ENCODE results near the gene MYRIP. TPM values are rescaled to one million over a fixed set of nuclear protein-coding genes. Genes with fewer than 3 reads are reported as not detected.

Gene MYRIP
- total and polyA plus RNA-seq, 10 donors: 1.5 to 35.2 (median 16.2) TPM

DNA sequence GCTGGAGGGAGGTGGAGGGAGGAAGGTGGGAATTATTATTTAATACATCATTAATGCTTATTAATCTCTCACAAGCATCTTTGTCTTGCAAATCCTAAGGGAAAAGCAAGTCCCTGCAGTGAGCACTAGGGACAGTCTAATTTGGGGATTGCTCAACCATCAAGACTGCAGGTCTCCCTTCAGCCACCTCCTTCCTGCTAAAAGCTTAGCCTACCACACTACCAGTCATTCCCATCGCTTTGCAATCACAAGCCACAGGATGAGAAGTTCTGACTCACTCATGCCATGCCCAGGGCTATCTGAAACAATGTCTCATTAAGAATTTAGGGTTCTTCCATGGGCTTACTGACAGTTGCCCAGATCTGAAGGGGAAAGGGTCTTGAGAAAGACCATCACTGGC, 449.1 kb downstream of the MYRIP start:
- WGBS, 5 donors: 44 to 83% (median 46%) methylated on average over 1 of the region's 1 CpG
- intact Hi-C loops (cut with DNase I; ENCODE audit: low total_unique reads): no loop called here
- no peaks in the 10 kb centered on the region for H3K4me1 ChIP-seq
- TF ChIP-seq, protein P1, sequence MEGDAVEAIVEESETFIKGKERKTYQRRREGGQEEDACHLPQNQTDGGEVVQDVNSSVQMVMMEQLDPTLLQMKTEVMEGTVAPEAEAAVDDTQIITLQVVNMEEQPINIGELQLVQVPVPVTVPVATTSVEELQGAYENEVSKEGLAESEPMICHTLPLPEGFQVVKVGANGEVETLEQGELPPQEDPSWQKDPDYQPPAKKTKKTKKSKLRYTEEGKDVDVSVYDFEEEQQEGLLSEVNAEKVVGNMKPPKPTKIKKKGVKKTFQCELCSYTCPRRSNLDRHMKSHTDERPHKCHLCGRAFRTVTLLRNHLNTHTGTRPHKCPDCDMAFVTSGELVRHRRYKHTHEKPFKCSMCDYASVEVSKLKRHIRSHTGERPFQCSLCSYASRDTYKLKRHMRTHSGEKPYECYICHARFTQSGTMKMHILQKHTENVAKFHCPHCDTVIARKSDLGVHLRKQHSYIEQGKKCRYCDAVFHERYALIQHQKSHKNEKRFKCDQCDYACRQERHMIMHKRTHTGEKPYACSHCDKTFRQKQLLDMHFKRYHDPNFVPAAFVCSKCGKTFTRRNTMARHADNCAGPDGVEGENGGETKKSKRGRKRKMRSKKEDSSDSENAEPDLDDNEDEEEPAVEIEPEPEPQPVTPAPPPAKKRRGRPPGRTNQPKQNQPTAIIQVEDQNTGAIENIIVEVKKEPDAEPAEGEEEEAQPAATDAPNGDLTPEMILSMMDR (IDR thresholded peaks at IDR 0.05 in 8 of 11, conservative IDR thresholded peaks at IDR 0.05 in 3 of 11): no peak
- TF ChIP-seq POLR2A (IDR thresholded peaks at IDR 0.05) (no peak), POLR2AphosphoS5 (IDR thresholded peaks at IDR 0.05) (no peak)
- no peaks in the 10 kb centered on the region for H3K27me3 ChIP-seq (replicated peaks in 1 of 7)
- DNase-seq: no peak
- H3K4me3 ChIP-seq: no peak overlapping the region
- H3K9me3 ChIP-seq: no peaks in the 10 kb centered on the region
- H3K27ac ChIP-seq: no peak overlapping the region
- H3K36me3 ChIP-seq: peaks cover 0 to 9% (median 4%) of the 10 kb centered on the region in 6 donors

DNA sequence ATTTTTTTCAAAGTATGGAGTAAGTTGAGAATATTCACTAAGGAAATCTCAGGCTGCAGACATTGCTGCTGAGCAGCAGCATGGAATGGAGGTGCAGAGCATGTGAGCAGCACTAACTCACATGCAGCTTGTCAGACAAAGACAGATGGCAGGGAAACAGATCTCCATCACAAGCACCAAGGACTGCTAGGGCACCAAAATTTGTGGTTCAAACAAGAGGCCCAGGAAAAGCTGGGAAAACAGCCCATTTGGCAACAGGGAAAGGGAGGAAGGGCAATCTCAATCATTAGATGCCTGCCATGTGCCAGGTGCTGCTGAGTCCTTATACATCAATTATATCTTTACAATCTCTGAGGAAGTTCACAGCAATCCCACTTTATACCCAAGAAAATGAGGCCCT, 452.9 kb downstream of the MYRIP start:
- TF ChIP-seq, protein P1 (IDR thresholded peaks at IDR 0.05 in 8 of 11, conservative IDR thresholded peaks at IDR 0.05 in 3 of 11): no peak
- H3K9me3 ChIP-seq: no peaks in the 10 kb centered on the region
- intact Hi-C loops (cut with DNase I; ENCODE audit: low total_unique reads): no loop called here
- H3K4me1 ChIP-seq: no peaks in the 10 kb centered on the region
- peaks cover 0 to 9% (median 4%) of the 10 kb centered on the region in 6 donors for H3K36me3 ChIP-seq
- no peak overlapping the region for H3K4me3 ChIP-seq
- H3K27me3 ChIP-seq (replicated peaks in 1 of 7): no peaks in the 10 kb centered on the region
- DNase-seq: no peak
- H3K27ac ChIP-seq: no peak overlapping the region

DNA sequence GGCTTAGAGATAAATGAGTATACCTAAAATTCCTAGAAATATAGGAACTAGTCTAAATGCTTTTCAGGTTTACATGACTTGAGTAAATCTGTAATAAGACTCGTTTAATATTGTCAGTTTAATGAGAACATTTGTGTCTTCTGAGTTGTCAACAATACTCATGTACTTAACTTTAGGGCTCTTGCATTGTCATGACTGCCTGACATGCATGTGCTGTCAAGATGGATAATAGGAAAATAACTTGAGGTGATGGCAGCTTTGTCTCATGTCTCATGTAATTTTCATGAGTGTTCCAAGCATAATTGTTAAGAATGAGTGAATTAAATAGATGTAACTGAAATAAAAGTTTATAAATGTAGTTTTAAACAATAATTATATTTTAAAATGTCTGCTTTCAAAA, 455.0 kb downstream of the MYRIP start:
- intact Hi-C loops (cut with DNase I; ENCODE audit: low total_unique reads): no loop called here
- Histone ChIP-seq H3K27ac (no peak overlapping the region), H3K27me3 (replicated peaks in 1 of 7) (no peaks in the 10 kb centered on the region), H3K4me1 (no peaks in the 10 kb centered on the region), H3K36me3 (no peaks in the 10 kb centered on the region), H3K4me3 (no peak overlapping the region), H3K9me3 (no peaks in the 10 kb centered on the region)
- DNase-seq: no peak
- TF ChIP-seq POLR2AphosphoS5 (IDR thresholded peaks at IDR 0.05) (no peak), POLR2A (IDR thresholded peaks at IDR 0.05) (no peak)
- TF ChIP-seq, protein P1 (IDR thresholded peaks at IDR 0.05 in 8 of 11, conservative IDR thresholded peaks at IDR 0.05 in 3 of 11): no peak
- WGBS, 5 donors: 72 to 83% (median 81%) methylated on average over 1 of the region's 1 CpG

DNA sequence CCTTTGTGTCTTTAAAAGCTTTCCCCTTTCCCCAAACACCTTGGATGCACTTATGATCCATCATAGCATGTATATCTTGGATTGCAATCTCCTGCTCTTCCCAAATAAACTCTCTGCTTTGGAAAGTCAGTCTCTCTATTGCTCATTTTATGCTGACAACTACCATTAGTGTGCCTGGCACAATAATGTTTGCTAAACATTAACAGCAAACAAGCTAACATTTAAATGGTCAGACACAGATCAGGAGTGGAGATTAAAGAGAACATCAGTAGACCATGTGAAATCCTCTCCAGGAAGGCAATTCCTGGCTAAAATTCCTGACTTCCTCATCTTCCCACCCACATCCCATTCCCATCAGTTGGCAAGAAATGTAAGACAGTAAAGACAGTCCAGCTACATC, 455.8 kb downstream of the MYRIP start:
- no peaks in the 10 kb centered on the region for H3K27me3 ChIP-seq (replicated peaks in 1 of 7)
- H3K4me1 ChIP-seq: no peaks in the 10 kb centered on the region
- H3K36me3 ChIP-seq: no peaks in the 10 kb centered on the region
- H3K9me3 ChIP-seq: no peaks in the 10 kb centered on the region
- H3K27ac ChIP-seq: no peak overlapping the region
- no peak overlapping the region for H3K4me3 ChIP-seq
- DNase-seq: no peak
- intact Hi-C loops (cut with DNase I; ENCODE audit: low total_unique reads): no loop called here
- TF ChIP-seq, protein P1 (IDR thresholded peaks at IDR 0.05 in 8 of 11, conservative IDR thresholded peaks at IDR 0.05 in 3 of 11): no peak
- TF ChIP-seq POLR2AphosphoS5 (IDR thresholded peaks at IDR 0.05) (no peak), POLR2A (IDR thresholded peaks at IDR 0.05) (no peak)
